HG03432 (cell line): ENCODE results near the gene DOP1A.

Experiments used
- ATAC-seq: cut with Tn5 transposase; IDR thresholded peaks from one replicate; pipeline ENCODE4 v1.9.1; 2021; ENCODE audit warnings: mild to moderate bottlenecking, moderate library complexity; ENCODE audit not compliant: unreplicated experiment

Gene DOP1A

GRCh38 chr6:83193747-83194566 lies 126.5 kb downstream of the DOP1A start:
- ATAC-seq: peak; percentile 30

GRCh38 chr6:83198486-83199172 lies 131.2 kb downstream of the DOP1A start:
- no peak for ATAC-seq

GRCh38 chr6:83199173-83199862 lies 131.8 kb downstream of the DOP1A start:
- ATAC-seq: peak; percentile 76

GRCh38 chr6:83199863-83200225 lies 132.4 kb downstream of the DOP1A start:
- ATAC-seq: peak; percentile 27

GRCh38 chr6:83202031-83202430 lies 134.6 kb downstream of the DOP1A start:
- no peak for ATAC-seq

- peak; percentile 99 for ATAC-seq
These were observed 147.9 kb downstream of the DOP1A start for GRCh38 chr6:83215131-83216047.

- no peak for ATAC-seq
These were observed 149.3 kb downstream of the DOP1A start for GRCh38 chr6:83216806-83217205.
